IMR-90 (cell line): Measurements from ENCODE around the gene IFT57. TPM values are rescaled to one million over a fixed set of nuclear protein-coding genes. Genes with fewer than 3 reads are reported as not detected.

Source experiments
- ATAC-seq: fragments of 200-7000 bp; cut with Tn5 transposase; 2 replicates; pipeline ENCODE4 v1.9.1; 2020; ENCODE audit warnings: low read depth, mild to moderate bottlenecking, moderate library complexity
- BruUV-seq: library from RNA; stranded (reverse); fragments of 400-500 nt; replicated peaks from 2 replicates; lab custom pipeline; 2021; lab: Mats Ljungman, UMichigan
- CTCF ChIA-PET: fragments of 300-600 bp; formaldehyde crosslinking; extraction: SDS; loops from one replicate; lab custom pipeline; 2021; ENCODE audit warnings: antibody characterized with exemption; lab: Yijun Ruan, JAX
- POLR2A ChIA-PET: fragments of 300-600 bp; sonication (Branson Sonifier 250); formaldehyde crosslinking; loops from one replicate; lab custom pipeline; 2022; ENCODE audit warnings: antibody characterized with exemption; ENCODE audit not compliant: unreplicated experiment; lab: Charles Lee
- DNase-seq: peaks from one replicate; pipeline ENCODE4 v3.0.0; 2013
- H2AFZ ChIP-seq: replicated peaks from 2 replicates; pipeline ENCODE3; 2013; ENCODE audit warnings: low read length, mild to moderate bottlenecking; ENCODE audit not compliant: poor library complexity
- H2AK5ac ChIP-seq: 2 replicates; pipeline ENCODE4 v1.6.1; 2013; ENCODE audit warnings: low read depth, low read length, inconsistent platforms
- H2AK9ac ChIP-seq: replicated peaks from 2 replicates; pipeline ENCODE3; 2013; ENCODE audit warnings: mild to moderate bottlenecking, low read depth, low read length, moderate library complexity; ENCODE audit not compliant: poor library complexity
- H2BK120ac ChIP-seq: 2 replicates; pipeline ENCODE4 v1.6.1; 2013; ENCODE audit warnings: low read depth, low read length, inconsistent platforms
- H2BK15ac ChIP-seq: 3 replicates; pipeline ENCODE4 v1.6.1; 2013; ENCODE audit warnings: low read depth, low read length, inconsistent platforms
- H2BK20ac ChIP-seq: 2 replicates; pipeline ENCODE4 v1.6.1; 2013; ENCODE audit warnings: low read depth, mild to moderate bottlenecking, inconsistent platforms, low read length, moderate library complexity
- H2BK5ac ChIP-seq: 2 replicates; pipeline ENCODE4 v1.6.1; 2013; ENCODE audit warnings: mild to moderate bottlenecking, low read depth, low read length, inconsistent platforms; ENCODE audit not compliant: poor library complexity, severe bottlenecking
- H3K14ac ChIP-seq: replicated peaks from 2 replicates; pipeline ENCODE4 v1.6.1; 2013; ENCODE audit warnings: low read depth, low read length, inconsistent platforms
- H3K18ac ChIP-seq: 2 replicates; pipeline ENCODE4 v1.6.1; 2013; ENCODE audit warnings: low read depth, low read length, control low read depth
- H3K23ac ChIP-seq: 2 replicates; pipeline ENCODE4 v1.6.1; 2013; ENCODE audit warnings: low read depth, low read length, inconsistent platforms
- H3K27ac ChIP-seq: 2 replicates; pipeline ENCODE4 v1.5.1; 2013; ENCODE audit warnings: mild to moderate bottlenecking, control low read depth, low read length; ENCODE audit not compliant: insufficient read depth
- H3K27me3 ChIP-seq: 2 replicates; pipeline ENCODE4 v1.6.1; 2013; ENCODE audit warnings: low read length; ENCODE audit not compliant: control insufficient read depth, insufficient read depth
- H3K36me3 ChIP-seq: 2 replicates; pipeline ENCODE4 v1.6.1; 2013; ENCODE audit warnings: low read length, mixed read lengths; ENCODE audit not compliant: control insufficient read depth, insufficient read depth
- H3K4ac ChIP-seq: 2 replicates; pipeline ENCODE4 v1.6.1; 2013; ENCODE audit warnings: low read depth, low read length, inconsistent platforms
- H3K4me1 ChIP-seq: 2 replicates; pipeline ENCODE4 v1.6.1; 2013; ENCODE audit warnings: low read length, mixed read lengths; ENCODE audit not compliant: control insufficient read depth, insufficient read depth
- H3K4me2 ChIP-seq: 2 replicates; pipeline ENCODE4 v1.6.1; 2013; ENCODE audit warnings: low read depth, mild to moderate bottlenecking, control low read depth, low read length, moderate library complexity
- H3K4me3 ChIP-seq: 2 replicates; pipeline ENCODE4 v1.5.1; 2013; ENCODE audit warnings: low read depth, mild to moderate bottlenecking, control low read depth, low read length, moderate library complexity; ENCODE audit not compliant: insufficient read depth
- H3K56ac ChIP-seq: 2 replicates; pipeline ENCODE4 v1.6.1; 2013; ENCODE audit warnings: low read length, inconsistent platforms; ENCODE audit not compliant: insufficient read depth; ENCODE audit errors: extremely low read depth
- H3K79me1 ChIP-seq, 2 experiments: 2 replicates each; pipeline ENCODE4 v1.6.1; 2013; ENCODE audit warnings: low read length in 2 of 2, inconsistent platforms in 1 of 2, low read depth in 1 of 2
- H3K9ac ChIP-seq: 2 replicates; pipeline ENCODE4 v1.6.1; 2013; ENCODE audit warnings: low read depth, low read length, control low read depth
- H3K9me1 ChIP-seq: 2 replicates; pipeline ENCODE4 v1.6.1; 2013; ENCODE audit warnings: low read length, inconsistent platforms; ENCODE audit not compliant: insufficient read depth
- H3K9me3 ChIP-seq: 2 replicates; pipeline ENCODE4 v1.6.1; 2013; ENCODE audit warnings: low read length; ENCODE audit not compliant: control insufficient read depth, insufficient read depth
- H4K20me1 ChIP-seq: 2 replicates; pipeline ENCODE4 v1.6.1; 2013; ENCODE audit warnings: low read length, inconsistent platforms; ENCODE audit not compliant: insufficient read depth
- H4K5ac ChIP-seq: 2 replicates; pipeline ENCODE4 v1.6.1; 2013; ENCODE audit warnings: mild to moderate bottlenecking, low read depth, low read length, control low read depth
- H4K8ac ChIP-seq, 2 experiments: 2 replicates each; pipeline ENCODE4 v1.6.1; 2013; ENCODE audit warnings: low read depth in 2 of 2, low read length in 2 of 2, control low read depth in 1 of 2, inconsistent platforms in 1 of 2
- H4K91ac ChIP-seq: 2 replicates; pipeline ENCODE4 v1.6.1; 2013; ENCODE audit warnings: low read depth, low read length, inconsistent platforms; ENCODE audit not compliant: insufficient read depth
- BHLHE40 ChIP-seq: fragments of 150-350 bp; IDR thresholded peaks from 2 replicates; pipeline ENCODE4 v1.6.1; 2016; ENCODE audit warnings: mild to moderate bottlenecking, low read depth, low read length
- CEBPB ChIP-seq: IDR thresholded peaks from 2 replicates; pipeline ENCODE4 v1.6.1; 2012; ENCODE audit warnings: low read depth, low read length, improper control_type of control experiment
- CHD1 ChIP-seq: IDR thresholded peaks from 2 replicates; pipeline ENCODE4 v1.6.1; 2012; ENCODE audit warnings: low read depth, low read length, improper control_type of control experiment
- USF2 ChIP-seq: fragments of 150-350 bp; IDR thresholded peaks from 2 replicates; pipeline ENCODE4 v1.6.1; 2017; ENCODE audit warnings: mild to moderate bottlenecking, antibody characterized with exemption, low read length, low read depth
- WGBS, 2 experiments: methylation state at CpG; one replicate each; pipeline versions ENCODE4 v1.1.5 to v1.1.7; 2013; ENCODE audit warnings: missing lambda C conversion rate in 2 of 2; ENCODE audit not compliant: insufficient read length in 1 of 2; ENCODE audit errors: extremely low coverage in 2 of 2; 5-methylcytosine and 5-hydroxymethylcytosine counted together
- dilution Hi-C: fragments of 300-500 bp; cut with HindIII; formaldehyde crosslinking; loops from one replicate; pipeline ENCODE4 v1.14.3; 2018; ENCODE audit warnings: low sequenced_read_pairs; ENCODE audit not compliant: unreplicated experiment
- in situ Hi-C: fragments of 300-500 bp; cut with MboI; formaldehyde crosslinking; loops from 3 replicates; pipeline ENCODE4 v1.14.3; 2019; ENCODE audit warnings: low sequenced_read_pairs, inconsistent platforms, mixed read lengths
- intact Hi-C: fragments of 100-400 bp; cut with micrococcal nuclease; formaldehyde crosslinking; loops from 2 replicates; pipeline ENCODE4 v1.10.0; 2022
- polyA plus RNA-seq, 3 experiments: library from polyadenylated mRNA; depleted of rRNA; stranded (reverse); fragments of >200 nt; gene quantifications; 2 replicates each; pipeline ENCODE4 v1.2.3, GENCODE V29; 2012; ENCODE audit warnings: low replicate concordance in 1 of 3
- total RNA-seq: library from RNA; depleted of rRNA; stranded (reverse); fragments of >200 nt; gene quantifications from 2 replicates; pipeline ENCODE4 v1.2.3, GENCODE V29; 2012

Gene IFT57
- total and polyA plus RNA-seq, 2 of the 4 experiments (the other 2 are of a cell fraction) = 30.0 to 35.3 TPM

GRCh38 chr3:108189440-108189839 is 32.8 kb downstream of the IFT57 start:
- no TSS peak for BruUV-seq
- H3K79me1 ChIP-seq = peaks cover 0 to 5% of the 10 kb centered on the region in 2 experiments; a peak in 1 of 4 replicates
- intact Hi-C loops = no loop called here
- no peak overlapping the region for H4K91ac ChIP-seq
- no CpG with 5 or more reads among the region's 3 CpGs for whole genome bisulfite sequencing, 2 experiments
- TF ChIP-seq CHD1 = no peak
- no peak for TF ChIP-seq USF2
- TF ChIP-seq BHLHE40 = no peak
- no peak for TF ChIP-seq CEBPB
- ATAC-seq (no peak), DNase-seq (no peak)
- H3K56ac ChIP-seq = no peak overlapping the region
- H2BK15ac ChIP-seq = no peak overlapping the region
- H3K27ac ChIP-seq = no peak overlapping the region
- H3K4me1 ChIP-seq = no peaks in the 10 kb centered on the region
- H3K9ac ChIP-seq = no peak overlapping the region
- POLR2A ChIA-PET = no interaction called here
- no peak overlapping the region for H2BK5ac ChIP-seq
- no peak overlapping the region for H2AFZ ChIP-seq
- no peak overlapping the region for H3K4ac ChIP-seq
- no peak overlapping the region for H3K18ac ChIP-seq
- no peak overlapping the region for H2BK20ac ChIP-seq
- H2AK5ac ChIP-seq = no peak overlapping the region
- H3K4me3 ChIP-seq = no peak overlapping the region
- H3K36me3 ChIP-seq = peaks cover 3% of the 10 kb centered on the region; the same call in 1 of the 2 replicates
- CTCF ChIA-PET = no interaction called here
- H4K5ac ChIP-seq = no peak overlapping the region
- no peak overlapping the region for H3K14ac ChIP-seq
- H4K20me1 ChIP-seq = no peaks in the 10 kb centered on the region
- in situ Hi-C loops = no loop called here
- H3K4me2 ChIP-seq = no peak overlapping the region
- no peak overlapping the region for H3K23ac ChIP-seq
- dilution Hi-C loops = no loop called here
- H3K9me3 ChIP-seq = peaks cover 4% of the 10 kb centered on the region; the same call in 1 of the 2 replicates
- no peaks in the 10 kb centered on the region for H3K27me3 ChIP-seq
- 0 out of 2 replicates have a peak, but pooled peaks cover 3% of the 10 kb centered on the region for H3K9me1 ChIP-seq
- no peak overlapping the region for H4K8ac ChIP-seq
- no peak overlapping the region for H2BK120ac ChIP-seq
- H2AK9ac ChIP-seq = no peak overlapping the region
